ENCODE measurements around the gene ZSWIM4.
"Not testable (repeated sequence)": the region's sequence is repeated elsewhere in the genome, so short reads cannot be mapped to it uniquely, and the experiment has no call there.

The ZSWIM4 gene

GRCh38 chr19:13848340-13848677 is 53.1 kb downstream of the ZSWIM4 start:
- ChIA-PET POLR2A (interaction anchor here (1.0 to 2.5 kb wide), 2 partner anchors 9 to 11 kb away, joined by 3 to 37 read pairs; no protein-coding TSS in a partner anchor), CTCF (interaction anchor here (1.1 kb wide), 1 partner anchor 14 kb away, joined by 5 read pairs; no protein-coding TSS in a partner anchor)
- H3K4me3 ChIP-seq (ENCODE audit: low read depth, low read length): no peak overlapping the region

GRCh38 chr19:13848798-13849676 is 53.8 kb downstream of the ZSWIM4 start:
- no peak for DNase-seq (ENCODE audit: low read depth, low spot score)
- ChIA-PET CTCF (interaction anchor here (0.6 to 1.5 kb wide), 3 partner anchors 12 to 582 kb away, joined by 3 to 7 read pairs (median 4); no protein-coding TSS in a partner anchor), POLR2A (interaction anchor here (0.6 to 1.0 kb wide), 3 partner anchors 9 to 51 kb away, joined by 3 to 4 read pairs (median 3); no protein-coding TSS in a partner anchor)
- H3K4me3 ChIP-seq (ENCODE audit: low read depth, low read length): no peak overlapping the region
- TF ChIP-seq CTCF (IDR thresholded peaks at IDR 0.05; ENCODE audit: insufficient read depth, low read length, missing control alignments): no peak

More at GRCh38 chr19:13848340-13848677, 53.1 kb downstream of the ZSWIM4 start:
- no peak for TF ChIP-seq CTCF (IDR thresholded peaks at IDR 0.05; ENCODE audit: insufficient read depth, low read length, missing control alignments)
- DNase-seq (ENCODE audit: low read depth, low spot score): no peak

- peak overlapping the region; percentile 47 for H3K4me3 ChIP-seq (ENCODE audit: low read depth, low read length)
- CTCF ChIA-PET: interaction anchor here (0.5 to 4.6 kb wide), 8 partner anchors 9 to 228 kb away, joined by 3 to 41 read pairs (median 6); no protein-coding TSS in a partner anchor
- POLR2A ChIA-PET: interaction anchor here (0.9 to 5.6 kb wide), 5 partner anchors 11 to 62 kb away, joined by 3 to 102 read pairs (median 3); no protein-coding TSS in a partner anchor
- TF ChIP-seq CTCF (IDR thresholded peaks at IDR 0.05; ENCODE audit: insufficient read depth, low read length, missing control alignments): no peak
- DNase-seq (ENCODE audit: low read depth, low spot score): no peak
Observed at GRCh38 chr19:13849991-13850909, 55.0 kb downstream of the ZSWIM4 start.

- ChIA-PET CTCF (interaction anchor here (0.5 to 4.6 kb wide), 6 partner anchors 9 to 227 kb away, joined by 3 to 41 read pairs (median 6); no protein-coding TSS in a partner anchor), POLR2A (interaction anchor here (0.7 to 5.6 kb wide), 6 partner anchors 11 to 77 kb away, joined by 3 to 102 read pairs (median 3); partner anchors contain the start of gene C19orf53)
- TF ChIP-seq CTCF (IDR thresholded peaks at IDR 0.05; ENCODE audit: insufficient read depth, low read length, missing control alignments): no peak
- no peak for DNase-seq (ENCODE audit: low read depth, low spot score)
- peak overlapping the region; percentile 47 for H3K4me3 ChIP-seq (ENCODE audit: low read depth, low read length)
Observed at GRCh38 chr19:13850910-13851733, 55.9 kb downstream of the ZSWIM4 start.

- 0 out of 2 replicates have a peak overlapping the region, but pooled peaks have one; percentile 3 for H3K4me3 ChIP-seq (ENCODE audit: low read depth, low read length)
- ChIA-PET CTCF (interaction anchor here (0.8 to 4.6 kb wide), 5 partner anchors 10 to 131 kb away, joined by 3 to 41 read pairs (median 9); no protein-coding TSS in a partner anchor), POLR2A (interaction anchor here (0.7 to 5.6 kb wide), 5 partner anchors 10 to 77 kb away, joined by 3 to 102 read pairs (median 3); partner anchors contain the start of gene C19orf53)
- not testable (repeated sequence) for DNase-seq (ENCODE audit: low read depth, low spot score)
Observed at GRCh38 chr19:13851734-13852114, 56.5 kb downstream of the ZSWIM4 start.

- not testable (repeated sequence) for DNase-seq (ENCODE audit: low read depth, low spot score)
- POLR2A ChIA-PET: interaction anchor here (4.2 to 5.6 kb wide), 2 partner anchors 10 to 13 kb away, joined by 30 to 102 read pairs; no protein-coding TSS in a partner anchor
Observed at GRCh38 chr19:13852171-13852707, 57.0 kb downstream of the ZSWIM4 start.

More at GRCh38 chr19:13852171-13852707, 57.0 kb downstream of the ZSWIM4 start:
- CTCF ChIA-PET: interaction anchor here (1.4 to 4.6 kb wide), 5 partner anchors 11 to 131 kb away, joined by 3 to 41 read pairs (median 9); no protein-coding TSS in a partner anchor
- H3K4me3 ChIP-seq (ENCODE audit: low read depth, low read length): not testable (repeated sequence)
